Astrocyte (in vitro differentiated cells and primary cell): ENCODE measurements around the gene PFDN4. TPM values are rescaled to one million over a fixed set of nuclear protein-coding genes. Genes with fewer than 3 reads are reported as not detected.
A peak's percentile ranks its signal among the peaks of the same experiment; 100 is the strongest.

ENCODE experiments used
- DNase-seq: peaks from one replicate; pipeline ENCODE4 v3.0.0-alpha.2; 2010; ENCODE audit warnings: low read depth
- FAIRE-seq: peaks from 2 replicates; lab custom pipeline; 2011; peaks lifted over from hg19 to GRCh38; lab: Jason Lieb, UNC
- H2AFZ ChIP-seq: 2 replicates; pipeline ENCODE4 v1.6.0; 2012; ENCODE audit warnings: low read depth, low read length, inconsistent platforms
- H3K27ac ChIP-seq: 2 replicates; pipeline ENCODE4 v1.5.1; 2011; ENCODE audit warnings: low read depth, low read length, inconsistent platforms
- H3K27me3 ChIP-seq: 2 replicates; pipeline ENCODE4 v1.6.0; 2011; ENCODE audit warnings: low read length, inconsistent platforms; ENCODE audit not compliant: insufficient read depth
- H3K36me3 ChIP-seq: 2 replicates; pipeline ENCODE4 v1.5.1; 2011; ENCODE audit warnings: low read length, inconsistent platforms; ENCODE audit not compliant: insufficient read depth
- H3K4me1 ChIP-seq: 2 replicates; pipeline ENCODE4 v1.5.1; 2011; ENCODE audit warnings: low read length, inconsistent platforms; ENCODE audit not compliant: insufficient read depth
- H3K4me2 ChIP-seq: 2 replicates; pipeline ENCODE4 v1.6.0; 2012; ENCODE audit warnings: low read length, inconsistent platforms
- H3K4me3 ChIP-seq: 2 replicates; pipeline ENCODE4 v1.5.1; 2011; ENCODE audit warnings: low read depth, mild to moderate bottlenecking, low read length, inconsistent platforms; ENCODE audit not compliant: insufficient read depth
- H3K79me2 ChIP-seq: 2 replicates; pipeline ENCODE4 v1.6.0; 2012; ENCODE audit warnings: mild to moderate bottlenecking, low read length, inconsistent platforms; ENCODE audit not compliant: insufficient read depth
- H3K9ac ChIP-seq: 2 replicates; pipeline ENCODE4 v1.6.0; 2012; ENCODE audit warnings: mild to moderate bottlenecking, low read length, inconsistent platforms
- H3K9me3 ChIP-seq: 2 replicates; pipeline ENCODE4 v1.5.1; 2012; ENCODE audit warnings: low read depth, mild to moderate bottlenecking, low read length, inconsistent platforms; ENCODE audit not compliant: insufficient read depth
- H4K20me1 ChIP-seq: 2 replicates; pipeline ENCODE4 v1.6.0; 2012; ENCODE audit warnings: low read length, inconsistent platforms; ENCODE audit not compliant: insufficient read depth
- H3K27ac Mint-ChIP-seq: one replicate; pipeline ENCODE4 v1.8.0; 2021; ENCODE audit warnings: mild to moderate bottlenecking, mixed read lengths; ENCODE audit not compliant: unreplicated experiment
- H3K27me3 Mint-ChIP-seq: one replicate; pipeline ENCODE4 v1.8.0; 2021; ENCODE audit warnings: low read depth, mixed read lengths; ENCODE audit not compliant: unreplicated experiment
- H3K36me3 Mint-ChIP-seq: one replicate; pipeline ENCODE4 v1.8.0; 2021; ENCODE audit warnings: low read depth, mixed read lengths; ENCODE audit not compliant: unreplicated experiment
- H3K4me1 Mint-ChIP-seq: one replicate; pipeline ENCODE4 v1.8.0; 2021; ENCODE audit warnings: low read depth, mixed read lengths; ENCODE audit not compliant: unreplicated experiment
- H3K4me3 Mint-ChIP-seq: one replicate; pipeline ENCODE4 v1.8.0; 2021; ENCODE audit warnings: mild to moderate bottlenecking, moderate library complexity, mixed read lengths; ENCODE audit not compliant: unreplicated experiment
- H3K9me3 Mint-ChIP-seq: one replicate; pipeline ENCODE4 v1.8.0; 2021; ENCODE audit warnings: mild to moderate bottlenecking, mixed read lengths; ENCODE audit not compliant: unreplicated experiment
- CTCF ChIP-seq: IDR thresholded peaks from 2 replicates; pipeline ENCODE4 v1.5.1; 2011; ENCODE audit warnings: low read depth, mild to moderate bottlenecking, inconsistent platforms, low read length, moderate library complexity; ENCODE audit not compliant: insufficient read depth
- EZH2 ChIP-seq: IDR thresholded peaks from 2 replicates; pipeline ENCODE4 v1.6.1; 2012; ENCODE audit warnings: mild to moderate bottlenecking, low read length, inconsistent platforms; ENCODE audit not compliant: insufficient read depth
- total RNA-seq: library from RNA; stranded (reverse); gene quantifications from 2 replicates; pipeline ENCODE4 v1.2.1, GENCODE V29; 2021

Gene PFDN4
- total RNA-seq, 1 donor from 2014 or later = 35.2 TPM

GRCh38 chr20:54254596-54254995 lies 46.7 kb downstream of the PFDN4 start:
- Histone ChIP-seq H3K4me1 (peaks cover 29% of the 10 kb centered on the region), H3K27ac (peak overlapping the region; percentile 59), H3K4me3 (no peak overlapping the region), H3K36me3 (no peaks in the 10 kb centered on the region), H3K9ac (peak overlapping the region; percentile 6), H3K27me3 (no peaks in the 10 kb centered on the region), H2AFZ (no peak overlapping the region), H4K20me1 (no peaks in the 10 kb centered on the region), H3K4me2 (peak overlapping the region; percentile 67), H3K79me2 (no peaks in the 10 kb centered on the region), H3K9me3 (no peaks in the 10 kb centered on the region)
- no peak overlapping the region for H3K4me3 Mint-ChIP-seq
- TF ChIP-seq CTCF (no peak), EZH2 (no peak)
- H3K9me3 Mint-ChIP-seq = no peaks in the 10 kb centered on the region
- FAIRE-seq = no peak
- peaks cover 21% of the 10 kb centered on the region for H3K4me1 Mint-ChIP-seq
- H3K27me3 Mint-ChIP-seq = no peaks in the 10 kb centered on the region
- DNase-seq = peak; percentile 22
- H3K27ac Mint-ChIP-seq = no peak overlapping the region
- no peaks in the 10 kb centered on the region for H3K36me3 Mint-ChIP-seq

- Histone ChIP-seq H3K27me3 (no peaks in the 10 kb centered on the region), H4K20me1 (no peaks in the 10 kb centered on the region), H3K9ac (peak overlapping the region; percentile 6), H3K4me1 (peaks cover 29% of the 10 kb centered on the region), H2AFZ (no peak overlapping the region), H3K79me2 (no peaks in the 10 kb centered on the region), H3K27ac (peak overlapping the region; percentile 59), H3K9me3 (no peaks in the 10 kb centered on the region), H3K36me3 (no peaks in the 10 kb centered on the region), H3K4me3 (no peak overlapping the region), H3K4me2 (peak overlapping the region; percentile 67)
- H3K4me1 Mint-ChIP-seq = peaks cover 21% of the 10 kb centered on the region
- TF ChIP-seq CTCF (no peak), EZH2 (no peak)
- DNase-seq (peak; percentile 63), FAIRE-seq (no peak)
- no peaks in the 10 kb centered on the region for H3K9me3 Mint-ChIP-seq
- H3K27ac Mint-ChIP-seq = no peak overlapping the region
- H3K36me3 Mint-ChIP-seq = no peaks in the 10 kb centered on the region
- no peak overlapping the region for H3K4me3 Mint-ChIP-seq
- H3K27me3 Mint-ChIP-seq = no peaks in the 10 kb centered on the region
Observed at GRCh38 chr20:54255157-54255556, 47.3 kb downstream of the PFDN4 start.

- peak; percentile 10 for DNase-seq
- H3K4me2 ChIP-seq = peak overlapping the region; percentile 67
Observed at GRCh38 chr20:54256202-54256601, 48.3 kb downstream of the PFDN4 start.

More at GRCh38 chr20:54256202-54256601, 48.3 kb downstream of the PFDN4 start:
- Mint-ChIP-seq H3K9me3 (no peaks in the 10 kb centered on the region), H3K27me3 (no peaks in the 10 kb centered on the region), H3K4me3 (no peak overlapping the region), H3K4me1 (peaks cover 21% of the 10 kb centered on the region), H3K27ac (no peak overlapping the region), H3K36me3 (no peaks in the 10 kb centered on the region)
- H3K27ac ChIP-seq = peak overlapping the region; percentile 35
- H3K27me3 ChIP-seq = no peaks in the 10 kb centered on the region
- no peak overlapping the region for H3K4me3 ChIP-seq
- H4K20me1 ChIP-seq = no peaks in the 10 kb centered on the region
- no peaks in the 10 kb centered on the region for H3K79me2 ChIP-seq
- no peak overlapping the region for H3K9ac ChIP-seq
- H2AFZ ChIP-seq = no peak overlapping the region
- FAIRE-seq = no peak
- H3K9me3 ChIP-seq = no peaks in the 10 kb centered on the region
- H3K4me1 ChIP-seq = peaks cover 29% of the 10 kb centered on the region
- TF ChIP-seq EZH2 (no peak), CTCF (no peak)
- H3K36me3 ChIP-seq = no peaks in the 10 kb centered on the region
